ENCODE results near the gene POLL. TPM values are rescaled to one million over a fixed set of nuclear protein-coding genes. Genes with fewer than 3 reads are reported as not detected.

The POLL gene
- total RNA-seq, 1 experiment from 2014 or later, result 35.5 TPM

DNA sequence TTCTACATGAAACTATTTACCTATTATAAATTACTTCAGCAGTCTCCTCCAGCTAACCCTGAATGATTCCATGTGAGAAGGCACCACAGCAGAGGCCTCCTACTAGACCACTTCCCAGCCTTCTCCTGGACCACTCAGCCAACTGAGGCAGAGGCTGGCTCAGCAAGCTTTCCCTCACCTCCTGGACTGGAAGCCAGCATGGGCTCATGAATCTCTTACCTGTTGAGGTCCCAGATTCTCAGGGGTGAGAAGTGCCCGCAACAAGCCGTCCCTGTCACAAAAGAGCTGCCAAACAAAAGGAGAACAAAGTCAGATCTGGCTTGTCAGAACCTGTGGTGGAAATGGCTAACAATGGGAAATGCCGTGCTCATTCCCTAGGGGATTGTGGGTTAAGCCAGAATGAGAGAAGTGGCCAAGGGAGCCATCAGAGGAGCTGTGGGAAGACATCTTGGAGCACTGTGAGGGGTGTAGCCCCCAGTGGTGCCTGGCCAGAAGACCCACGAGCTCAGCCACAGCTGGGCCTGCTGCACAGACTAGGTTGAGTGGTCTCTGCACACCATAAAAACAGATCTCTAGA lies 36.6 kb upstream of the POLL start:
- TF ChIP-seq, protein P1, sequence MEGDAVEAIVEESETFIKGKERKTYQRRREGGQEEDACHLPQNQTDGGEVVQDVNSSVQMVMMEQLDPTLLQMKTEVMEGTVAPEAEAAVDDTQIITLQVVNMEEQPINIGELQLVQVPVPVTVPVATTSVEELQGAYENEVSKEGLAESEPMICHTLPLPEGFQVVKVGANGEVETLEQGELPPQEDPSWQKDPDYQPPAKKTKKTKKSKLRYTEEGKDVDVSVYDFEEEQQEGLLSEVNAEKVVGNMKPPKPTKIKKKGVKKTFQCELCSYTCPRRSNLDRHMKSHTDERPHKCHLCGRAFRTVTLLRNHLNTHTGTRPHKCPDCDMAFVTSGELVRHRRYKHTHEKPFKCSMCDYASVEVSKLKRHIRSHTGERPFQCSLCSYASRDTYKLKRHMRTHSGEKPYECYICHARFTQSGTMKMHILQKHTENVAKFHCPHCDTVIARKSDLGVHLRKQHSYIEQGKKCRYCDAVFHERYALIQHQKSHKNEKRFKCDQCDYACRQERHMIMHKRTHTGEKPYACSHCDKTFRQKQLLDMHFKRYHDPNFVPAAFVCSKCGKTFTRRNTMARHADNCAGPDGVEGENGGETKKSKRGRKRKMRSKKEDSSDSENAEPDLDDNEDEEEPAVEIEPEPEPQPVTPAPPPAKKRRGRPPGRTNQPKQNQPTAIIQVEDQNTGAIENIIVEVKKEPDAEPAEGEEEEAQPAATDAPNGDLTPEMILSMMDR (IDR thresholded peaks at IDR 0.05; ENCODE audit: insufficient read depth in 1 of 2, low read depth in 1 of 2, low read length in 1 of 2, severe bottlenecking in 1 of 2, unreplicated experiment in 1 of 2), result no peak
- intact Hi-C loops (cut with micrococcal nuclease; ENCODE audit: unreplicated experiment), result no loop called here
- ChIA-PET POLR2A (no interaction called here), CTCF (no interaction called here)
- Mint-ChIP-seq H3K27ac (ENCODE audit: unreplicated experiment) (no peak overlapping the region), H3K27me3 (ENCODE audit: insufficient read depth, unreplicated experiment) (no peaks in the 10 kb centered on the region), H3K4me1 (ENCODE audit: low read depth, unreplicated experiment) (no peaks in the 10 kb centered on the region), H3K9me3 (ENCODE audit: unreplicated experiment) (no peaks in the 10 kb centered on the region), H3K36me3 (ENCODE audit: insufficient read depth, unreplicated experiment) (peaks cover 10% of the 10 kb centered on the region), H3K4me3 (ENCODE audit: unreplicated experiment) (no peak overlapping the region)
- Histone ChIP-seq H3K27me3 (replicated peaks; ENCODE audit: control insufficient read depth, insufficient read depth, low read length) (no peaks in the 10 kb centered on the region), H3K36me3 (ENCODE audit: control insufficient read depth, insufficient read depth, low read length) (no peaks in the 10 kb centered on the region), H3K4me1 (no peaks in the 10 kb centered on the region), H3K4me3 (ENCODE audit: low read depth, low read length) (no peak overlapping the region), H3K9me3 (no peaks in the 10 kb centered on the region)
- BruUV-seq (replicated peaks), result no TSS peak
- DNase-seq, result no peak

DNA sequence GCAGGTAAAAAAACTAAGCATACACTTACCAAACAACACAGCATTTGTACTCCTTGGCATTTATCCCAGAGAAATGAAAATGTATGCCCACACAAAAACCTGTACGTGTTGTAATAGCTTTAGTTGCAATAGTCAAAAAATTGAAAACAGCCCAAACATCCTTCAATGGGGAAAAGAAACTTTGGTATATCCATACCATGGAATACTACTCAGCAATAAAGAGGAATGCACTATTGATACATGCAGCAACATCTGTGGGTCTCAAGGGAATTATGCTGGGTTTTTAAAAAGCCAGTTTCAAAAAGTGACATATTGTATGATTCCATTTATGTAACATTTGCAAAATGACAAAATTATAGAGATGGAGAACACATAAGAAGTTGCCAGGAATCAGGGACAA lies 35.5 kb upstream of the POLL start:
- Histone ChIP-seq H3K36me3 (ENCODE audit: control insufficient read depth, insufficient read depth, low read length) (no peaks in the 10 kb centered on the region), H3K4me1 (no peaks in the 10 kb centered on the region), H3K27me3 (replicated peaks; ENCODE audit: control insufficient read depth, insufficient read depth, low read length) (no peaks in the 10 kb centered on the region), H3K4me3 (ENCODE audit: low read depth, low read length) (no peak overlapping the region), H3K9me3 (no peaks in the 10 kb centered on the region)
- BruUV-seq (replicated peaks), result no TSS peak
- intact Hi-C loops (cut with micrococcal nuclease; ENCODE audit: unreplicated experiment), result no loop called here
- H3K9me3 Mint-ChIP-seq (ENCODE audit: unreplicated experiment), result no peaks in the 10 kb centered on the region
- CTCF ChIA-PET, result no interaction called here
- H3K27ac Mint-ChIP-seq (ENCODE audit: unreplicated experiment), result no peak overlapping the region
- POLR2A ChIA-PET, result no interaction called here
- no peaks in the 10 kb centered on the region for H3K4me1 Mint-ChIP-seq (ENCODE audit: low read depth, unreplicated experiment)
- H3K4me3 Mint-ChIP-seq (ENCODE audit: unreplicated experiment), result no peak overlapping the region
- peaks cover 10% of the 10 kb centered on the region for H3K36me3 Mint-ChIP-seq (ENCODE audit: insufficient read depth, unreplicated experiment)
- DNase-seq, result no peak
- no peaks in the 10 kb centered on the region for H3K27me3 Mint-ChIP-seq (ENCODE audit: insufficient read depth, unreplicated experiment)
- TF ChIP-seq, protein P1 (IDR thresholded peaks at IDR 0.05; ENCODE audit: insufficient read depth in 1 of 2, low read depth in 1 of 2, low read length in 1 of 2, severe bottlenecking in 1 of 2, unreplicated experiment in 1 of 2), result no peak

DNA sequence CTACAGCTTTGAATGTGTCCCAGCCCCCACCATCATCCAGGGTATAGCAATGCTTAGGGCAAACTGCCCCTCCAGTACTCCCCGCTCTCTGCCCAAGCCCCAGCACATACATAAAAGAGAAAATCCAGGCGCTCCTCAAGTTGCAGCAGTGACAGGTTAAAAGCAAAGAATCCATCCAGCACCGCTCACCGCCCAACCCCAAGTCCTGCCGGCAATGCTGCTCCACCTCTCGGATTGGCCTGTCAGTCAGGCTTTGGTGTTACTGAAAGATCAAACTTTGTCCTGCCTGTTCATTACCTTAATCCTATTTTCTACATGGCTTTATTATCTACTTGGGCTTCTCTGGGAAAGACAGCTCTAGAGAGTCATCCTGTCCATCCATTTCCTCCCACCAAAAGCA lies 31.9 kb upstream of the POLL start:
- intact Hi-C loops (cut with micrococcal nuclease; ENCODE audit: unreplicated experiment), result no loop called here
- POLR2A ChIA-PET, result no interaction called here
- Mint-ChIP-seq H3K27ac (ENCODE audit: unreplicated experiment) (no peak overlapping the region), H3K4me1 (ENCODE audit: low read depth, unreplicated experiment) (no peaks in the 10 kb centered on the region), H3K36me3 (ENCODE audit: insufficient read depth, unreplicated experiment) (peaks cover 10% of the 10 kb centered on the region), H3K4me3 (ENCODE audit: unreplicated experiment) (no peak overlapping the region), H3K9me3 (ENCODE audit: unreplicated experiment) (no peaks in the 10 kb centered on the region), H3K27me3 (ENCODE audit: insufficient read depth, unreplicated experiment) (no peaks in the 10 kb centered on the region)
- Histone ChIP-seq H3K9me3 (no peaks in the 10 kb centered on the region), H3K4me1 (no peaks in the 10 kb centered on the region), H3K36me3 (ENCODE audit: control insufficient read depth, insufficient read depth, low read length) (no peaks in the 10 kb centered on the region), H3K4me3 (ENCODE audit: low read depth, low read length) (no peak overlapping the region), H3K27me3 (replicated peaks; ENCODE audit: control insufficient read depth, insufficient read depth, low read length) (no peaks in the 10 kb centered on the region)
- DNase-seq, result no peak
- CTCF ChIA-PET, result interaction anchor here (0.7 kb wide), 1 partner anchor 51 kb away, joined by 4 read pairs; no protein-coding TSS in a partner anchor
- no TSS peak for BruUV-seq (replicated peaks)
- TF ChIP-seq, protein P1 (IDR thresholded peaks at IDR 0.05; ENCODE audit: insufficient read depth in 1 of 2, low read depth in 1 of 2, low read length in 1 of 2, severe bottlenecking in 1 of 2, unreplicated experiment in 1 of 2), result no peak
